ENCODE results near the gene DNAH7. TPM values are rescaled to one million over a fixed set of nuclear protein-coding genes. Genes with fewer than 3 reads are reported as not detected.
A peak's percentile ranks its signal among the peaks of the same experiment; 100 is the strongest.

The DNAH7 gene
- total RNA-seq, 2 experiments from 2014 or later: 0.07 TPM

DNA sequence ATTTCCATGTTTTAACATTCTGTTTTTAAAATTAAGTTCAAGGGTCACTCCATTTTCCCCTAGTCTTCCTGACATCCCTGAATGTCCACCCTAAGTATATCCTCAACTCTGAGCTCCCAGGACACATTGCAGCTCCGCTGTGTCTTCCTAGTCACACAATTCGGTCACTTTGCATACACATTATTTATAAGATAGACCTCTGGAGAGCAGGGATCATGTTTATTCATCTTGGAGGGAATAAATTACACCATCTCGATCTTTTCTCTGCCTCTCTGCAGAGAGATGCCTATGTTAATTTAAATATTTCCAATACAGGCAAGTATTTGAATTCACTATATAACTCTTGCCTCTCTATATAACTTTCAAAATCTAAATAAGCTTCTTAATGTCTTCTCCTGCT is 245.4 kb downstream of the DNAH7 start:
- DNase-seq (no peak), ATAC-seq (no peak)
- ChIA-PET POLR2A (no interaction called here), CTCF (no interaction called here)
- H3K36me3 Mint-ChIP-seq (ENCODE audit: low read depth): no peaks in the 10 kb centered on the region
- H3K27ac Mint-ChIP-seq: no peak overlapping the region
- H3K9me3 Mint-ChIP-seq: no peaks in the 10 kb centered on the region
- H3K27me3 Mint-ChIP-seq: no peaks in the 10 kb centered on the region
- no peak overlapping the region for H3K4me3 Mint-ChIP-seq
- intact Hi-C loops (cut with micrococcal nuclease): no loop called here
- peaks cover 5% of the 10 kb centered on the region for H3K4me1 Mint-ChIP-seq (ENCODE audit: low read depth)
- TF ChIP-seq CTCF (IDR thresholded peaks at IDR 0.05): no peak

GRCh38 chr2:195821566-195821932 is 247.1 kb downstream of the DNAH7 start:
- H3K36me3 Mint-ChIP-seq (ENCODE audit: low read depth): no peaks in the 10 kb centered on the region
- H3K27me3 Mint-ChIP-seq: no peaks in the 10 kb centered on the region
- H3K27ac Mint-ChIP-seq: peak overlapping the region; percentile 36
- DNase-seq: no peak
- TF ChIP-seq CTCF (IDR thresholded peaks at IDR 0.05): no peak
- ATAC-seq: no peak
- intact Hi-C loops (cut with micrococcal nuclease): no loop called here
- no peak overlapping the region for H3K4me3 Mint-ChIP-seq
- POLR2A ChIA-PET: no interaction called here
- CTCF ChIA-PET: no interaction called here
- H3K9me3 Mint-ChIP-seq: no peaks in the 10 kb centered on the region
- H3K4me1 Mint-ChIP-seq (ENCODE audit: low read depth): peaks cover 5% of the 10 kb centered on the region

DNA sequence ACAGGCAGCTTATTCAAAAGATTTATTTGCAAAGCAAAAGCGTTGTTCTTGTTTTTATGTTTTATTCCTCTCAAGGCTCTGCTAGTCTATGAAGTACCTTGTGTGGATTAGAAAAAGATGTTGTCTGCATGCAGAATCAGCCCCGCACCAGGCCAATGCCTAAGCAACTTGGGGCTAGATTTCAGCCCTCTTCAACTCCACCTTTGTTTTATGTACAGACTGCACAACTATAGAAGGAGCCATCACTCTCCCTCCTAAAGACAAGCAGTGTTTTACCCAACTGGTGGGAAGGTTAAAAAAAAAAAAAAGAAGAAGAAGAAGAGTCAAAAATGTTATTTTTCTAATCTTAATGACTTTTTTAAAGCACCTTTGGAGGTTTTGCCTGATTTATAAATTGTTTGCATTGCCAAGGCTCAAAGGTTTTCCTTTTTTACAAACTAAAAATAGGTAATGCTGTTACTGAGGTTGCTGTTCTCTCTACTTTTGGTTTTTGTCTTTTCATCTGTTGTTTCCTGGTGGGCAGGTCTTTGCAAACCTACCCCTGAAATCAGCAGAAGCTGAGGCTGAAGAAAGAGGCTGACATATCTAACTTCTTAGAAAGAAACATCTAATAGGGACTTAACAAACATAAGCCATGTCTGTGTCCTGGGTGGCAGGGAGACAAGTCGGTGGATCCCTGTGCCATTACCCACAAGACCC is 247.6 kb downstream of the DNAH7 start:
- CTCF ChIA-PET: no interaction called here
- intact Hi-C loops (cut with micrococcal nuclease): no loop called here
- no peak for TF ChIP-seq CTCF (IDR thresholded peaks at IDR 0.05)
- H3K27me3 Mint-ChIP-seq: no peaks in the 10 kb centered on the region
- POLR2A ChIA-PET: no interaction called here
- peak overlapping the region; percentile 36 for H3K27ac Mint-ChIP-seq
- H3K4me1 Mint-ChIP-seq (ENCODE audit: low read depth): peaks cover 5% of the 10 kb centered on the region
- no peaks in the 10 kb centered on the region for H3K9me3 Mint-ChIP-seq
- no peak for DNase-seq
- ATAC-seq: no peak
- H3K36me3 Mint-ChIP-seq (ENCODE audit: low read depth): no peaks in the 10 kb centered on the region
- H3K4me3 Mint-ChIP-seq: no peak overlapping the region

GRCh38 chr2:195820373-195820772 is 248.3 kb downstream of the DNAH7 start:
- no peaks in the 10 kb centered on the region for H3K27me3 Mint-ChIP-seq
- H3K4me1 Mint-ChIP-seq (ENCODE audit: low read depth): peaks cover 5% of the 10 kb centered on the region
- no peak for TF ChIP-seq CTCF (IDR thresholded peaks at IDR 0.05)
- H3K27ac Mint-ChIP-seq: no peak overlapping the region
- intact Hi-C loops (cut with micrococcal nuclease): no loop called here
- H3K36me3 Mint-ChIP-seq (ENCODE audit: low read depth): no peaks in the 10 kb centered on the region
- CTCF ChIA-PET: interaction anchor here (1.2 kb wide), 1 partner anchor 11 kb away, joined by 4 read pairs; no protein-coding TSS in a partner anchor
- ATAC-seq (no peak), DNase-seq (no peak)
- no peak overlapping the region for H3K4me3 Mint-ChIP-seq
- POLR2A ChIA-PET: no interaction called here
- H3K9me3 Mint-ChIP-seq: no peaks in the 10 kb centered on the region

GRCh38 chr2:195819276-195819675 is 249.4 kb downstream of the DNAH7 start:
- no peaks in the 10 kb centered on the region for H3K36me3 Mint-ChIP-seq (ENCODE audit: low read depth)
- ChIA-PET POLR2A (no interaction called here), CTCF (interaction anchor here (1.2 kb wide), 1 partner anchor 12 kb away, joined by 4 read pairs; no protein-coding TSS in a partner anchor)
- peaks cover 5% of the 10 kb centered on the region for H3K4me1 Mint-ChIP-seq (ENCODE audit: low read depth)
- H3K27ac Mint-ChIP-seq: no peak overlapping the region
- H3K9me3 Mint-ChIP-seq: no peaks in the 10 kb centered on the region
- no peak overlapping the region for H3K4me3 Mint-ChIP-seq
- H3K27me3 Mint-ChIP-seq: no peaks in the 10 kb centered on the region
- no peak for DNase-seq
- no peak for TF ChIP-seq CTCF (IDR thresholded peaks at IDR 0.05)
- ATAC-seq: no peak
- intact Hi-C loops (cut with micrococcal nuclease): no loop called here

Data from activated CD8-positive, alpha-beta T cell treated with anti-CD3 and anti-CD28 coated beads for 36 hours (primary cell).